ENCODE measurements around the gene ZNF699.

The ZNF699 gene

GRCh38 chr19:9251236-9251635 lies 58.4 kb downstream of the ZNF699 start:
- TF ChIP-seq CTCF (conservative IDR thresholded peaks at IDR 0.05): no peak

GRCh38 chr19:9250630-9251029 lies 59.0 kb downstream of the ZNF699 start, which contains the start of gene OR7E24:
Gene OR7E24, plus strand, starts transcription at chr19:9250930. Its CDS starts 114 bp downstream, at chr19:9251044.
- no peak for TF ChIP-seq CTCF (conservative IDR thresholded peaks at IDR 0.05)
- no peak within 1 kb of the TSS for H3K27ac ChIP-seq

More at GRCh38 chr19:9251236-9251635, 58.4 kb downstream of the ZNF699 start:
- no peak overlapping the region for H3K27ac ChIP-seq
